ENCODE results near the gene SND1.

SND1 gene

DNA sequence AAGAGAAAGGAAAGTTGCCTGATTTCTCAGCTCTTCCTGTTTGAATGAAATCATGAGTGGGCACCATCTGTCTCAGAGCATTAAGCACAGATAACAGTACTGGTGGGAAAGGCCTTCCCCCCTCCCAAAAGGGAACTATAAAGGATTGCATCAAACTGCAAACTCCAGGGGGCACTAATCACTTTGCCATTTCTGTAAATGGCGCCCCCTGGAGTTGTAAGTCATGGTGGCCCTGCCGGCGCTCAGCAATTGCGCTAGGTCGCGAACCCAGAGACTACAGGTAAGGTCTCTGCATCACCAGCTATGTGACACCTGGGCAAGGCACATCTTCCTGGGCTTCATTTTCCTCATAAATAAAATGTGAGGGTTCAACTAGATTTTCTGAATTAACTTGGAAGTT is 368.2 kb downstream of the SND1 start:
- DNase-seq (ENCODE audit: low read depth in 2 of 2): no peak

GRCh38 chr7:128021366-128021765 is 369.4 kb downstream of the SND1 start:
- no peak for DNase-seq (ENCODE audit: low read depth in 2 of 2)

- no peak for DNase-seq (ENCODE audit: low read depth in 2 of 2)
These were observed 370.9 kb downstream of the SND1 start for GRCh38 chr7:128022631-128023532.

DNA sequence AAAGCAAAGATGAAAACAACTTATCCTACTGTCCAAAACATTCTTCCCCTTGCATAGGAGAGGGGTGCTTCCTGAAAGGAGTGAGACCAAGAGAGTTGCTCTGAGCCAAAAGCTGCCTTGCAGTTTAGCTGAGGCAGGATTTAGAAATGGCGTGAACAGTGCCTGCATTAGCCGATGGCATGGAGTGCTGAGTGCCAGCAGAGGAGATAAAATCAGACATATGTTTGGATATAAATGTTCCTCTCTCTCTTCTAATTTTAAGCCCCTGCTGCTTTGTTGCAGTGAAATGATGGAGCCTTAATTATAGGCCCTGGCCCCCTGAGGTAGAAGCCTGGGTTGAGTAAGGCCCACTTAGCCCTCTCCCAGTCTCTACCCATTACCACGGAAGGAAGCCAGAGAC is 372.2 kb downstream of the SND1 start:
- no peak for DNase-seq (ENCODE audit: low read depth in 2 of 2)

GRCh38 chr7:128025380-128025779 is 373.4 kb downstream of the SND1 start:
- no peak for DNase-seq (ENCODE audit: low read depth in 2 of 2)

DNA sequence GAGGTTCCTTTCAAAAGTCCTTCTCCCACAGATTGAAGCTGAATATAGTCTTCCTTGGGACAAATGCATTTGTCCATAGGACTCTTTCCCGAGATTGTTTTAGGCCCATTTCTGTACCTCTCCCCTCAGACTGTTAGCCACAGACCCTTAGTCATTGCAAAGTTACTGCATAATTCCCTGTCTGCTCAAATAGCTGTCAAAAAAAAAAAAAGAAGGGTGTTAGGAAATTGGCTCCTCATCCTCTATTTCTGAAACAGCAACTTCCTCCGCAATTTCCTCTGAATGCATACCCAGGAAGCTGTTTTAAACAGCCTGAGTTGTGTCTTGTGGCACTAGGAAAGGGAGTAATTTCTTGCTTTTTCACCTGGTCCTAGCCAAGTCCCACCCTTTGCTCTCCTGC is 373.8 kb downstream of the SND1 start:
- DNase-seq (ENCODE audit: low read depth in 2 of 2): no peak

GRCh38 chr7:128026551-128026950 is 374.6 kb downstream of the SND1 start:
- no peak for DNase-seq (ENCODE audit: low read depth in 2 of 2)

DNA sequence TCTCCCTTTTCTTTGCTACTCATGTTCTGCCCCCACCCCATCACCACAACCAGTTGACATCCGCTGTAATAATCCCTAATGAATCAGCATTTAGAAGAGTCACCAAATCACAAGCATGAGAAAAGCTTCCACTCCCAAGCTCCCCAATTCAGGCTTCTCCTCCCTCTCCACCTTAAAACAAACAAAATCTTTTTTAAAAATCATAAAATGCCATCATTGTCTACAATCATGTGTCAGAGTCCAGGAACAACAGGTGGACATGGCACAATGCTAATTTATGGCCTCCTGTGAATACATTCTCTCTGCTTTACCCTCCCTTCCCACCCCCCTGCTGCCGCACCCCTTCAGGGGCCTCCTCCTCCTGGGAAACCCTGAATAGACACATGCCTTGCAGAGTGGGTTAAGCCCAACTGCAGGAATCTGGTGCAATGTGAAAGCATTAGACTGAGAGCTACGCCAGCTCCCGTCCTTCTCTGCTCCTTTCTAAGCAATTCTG is 375.5 kb downstream of the SND1 start:
- no peak for DNase-seq (ENCODE audit: low read depth in 2 of 2)

GRCh38 chr7:128029405-128029995 is 377.5 kb downstream of the SND1 start:
- no peak for DNase-seq (ENCODE audit: low read depth in 2 of 2)

DNA sequence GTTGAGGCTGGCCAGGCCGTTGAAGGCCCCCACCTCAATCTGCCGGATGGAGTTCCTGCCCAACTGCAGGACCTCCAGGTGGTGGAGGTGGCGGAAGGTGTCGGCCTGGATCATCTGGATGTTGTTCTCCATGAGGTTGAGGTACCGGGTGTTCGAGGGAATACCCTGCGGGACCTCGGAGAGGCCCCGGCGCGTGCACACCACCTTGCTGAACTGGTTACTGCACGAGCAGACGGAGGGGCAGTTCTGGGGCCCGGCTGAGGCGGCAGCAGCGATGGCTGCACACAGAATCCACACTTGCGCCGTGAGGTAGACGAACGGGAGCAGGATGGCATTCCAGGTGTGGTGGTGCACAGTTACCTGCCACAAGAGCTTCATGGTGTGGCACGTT is 378.3 kb downstream of the SND1 start:
- DNase-seq (ENCODE audit: low read depth in 2 of 2): no peak

DNA sequence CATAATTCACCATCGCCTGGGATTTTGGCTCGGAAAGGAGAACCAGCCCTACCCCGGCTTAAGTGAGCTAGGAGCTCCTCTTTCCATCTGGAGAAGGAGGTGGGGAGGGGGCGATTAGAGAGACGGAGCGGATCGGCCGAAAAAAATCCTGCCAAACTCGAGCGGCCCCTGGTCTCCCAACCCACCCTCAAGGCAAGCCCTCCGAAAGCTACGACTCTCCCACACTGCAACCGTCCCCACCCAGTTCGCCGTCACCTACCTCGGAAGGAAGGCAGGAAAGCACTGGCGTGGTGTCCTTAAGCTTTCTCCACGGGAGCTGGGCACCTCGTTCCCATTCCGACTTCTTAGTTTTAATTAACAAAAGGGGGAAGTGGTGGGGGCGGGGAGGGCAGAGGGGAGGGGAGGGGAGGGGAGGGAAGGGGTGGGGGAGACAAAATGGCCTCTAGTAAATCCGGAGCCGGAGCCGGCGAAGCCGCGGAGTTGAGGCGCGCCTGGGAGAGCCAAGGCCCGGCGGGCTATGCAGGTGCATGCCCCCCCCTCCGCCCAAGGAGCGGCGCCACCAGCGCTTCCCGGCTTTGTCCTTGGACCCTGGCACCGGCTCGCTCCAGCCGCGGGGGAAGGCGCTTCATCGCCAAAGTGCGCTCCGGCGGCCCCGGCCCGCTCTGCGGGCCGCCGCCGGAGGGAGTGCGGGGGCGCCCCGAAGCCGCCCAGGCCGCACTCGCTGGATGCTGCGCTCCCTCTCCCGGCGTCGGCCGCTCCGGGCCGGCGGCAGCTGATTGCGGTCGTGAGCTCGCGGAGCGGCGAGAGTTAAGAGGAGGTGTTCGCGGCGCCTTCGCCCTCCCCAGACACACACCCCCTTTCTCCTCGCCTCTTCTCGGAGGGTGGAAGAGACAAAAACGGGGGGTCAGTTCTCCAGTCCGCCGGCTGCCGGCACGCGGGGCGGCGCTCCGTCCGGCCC is 378.9 kb downstream of the SND1 start, which contains the start of gene LRRC4:
TSS of gene LRRC4 (minus strand) at position 784 of the 958 bp plus-strand sequence. CDS start 797 bp downstream, outside the sequence.
- DNase-seq (ENCODE audit: low read depth in 2 of 2): peak in 1 of 2 donors; percentile 11

GRCh38 chr7:128031901-128032604 is 380.1 kb downstream of the SND1 start:
- peak; percentile 45 to 60 for DNase-seq (ENCODE audit: low read depth in 2 of 2)

- DNase-seq (ENCODE audit: low read depth in 2 of 2): no peak
These were observed 380.7 kb downstream of the SND1 start for GRCh38 chr7:128032605-128033235.

DNA sequence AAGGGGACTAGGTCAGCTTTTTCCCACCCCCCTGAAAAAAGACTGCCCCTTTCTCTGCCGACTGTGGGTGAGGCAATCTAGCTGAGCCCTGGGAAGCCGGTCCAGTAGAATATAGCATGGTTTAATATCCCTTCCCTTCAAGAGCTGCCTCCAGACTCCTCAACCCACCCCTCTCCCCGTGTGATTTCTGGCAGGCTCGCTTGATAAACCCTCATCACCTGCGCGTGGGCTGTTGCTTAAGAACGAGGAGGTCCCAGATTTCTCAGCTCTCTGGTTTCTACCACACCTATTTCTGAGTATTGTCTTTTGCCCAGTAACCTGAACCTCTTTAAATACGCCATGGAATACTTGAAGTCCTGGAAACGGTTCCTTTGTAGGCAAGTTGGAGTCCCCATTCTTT is 381.3 kb downstream of the SND1 start:
- no peak for DNase-seq (ENCODE audit: low read depth in 2 of 2)

DNA sequence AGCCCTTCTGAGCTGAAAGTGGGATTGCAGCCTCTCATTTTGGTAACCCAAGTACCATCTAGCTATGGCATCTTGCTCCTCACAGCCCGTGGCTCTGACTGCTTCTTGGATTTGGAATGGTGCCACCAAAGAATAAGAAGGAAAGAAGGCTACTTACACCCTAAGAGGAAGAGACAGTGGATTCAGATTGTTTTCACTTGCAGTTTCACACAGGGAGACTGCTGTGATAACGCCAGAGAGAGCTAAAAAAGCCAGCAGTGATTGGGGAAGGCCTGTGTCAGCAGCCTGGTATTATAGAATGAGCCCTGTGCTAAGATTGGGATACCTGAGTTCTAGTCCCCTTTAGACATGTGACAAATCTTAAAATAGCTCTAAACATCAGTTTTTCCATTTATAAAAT is 382.8 kb downstream of the SND1 start:
- no peak for DNase-seq (ENCODE audit: low read depth in 2 of 2)

GRCh38 chr7:128035712-128036111 is 383.7 kb downstream of the SND1 start:
- DNase-seq (ENCODE audit: low read depth in 2 of 2): no peak

- no peak for DNase-seq (ENCODE audit: low read depth in 2 of 2)
These were observed 384.4 kb downstream of the SND1 start for GRCh38 chr7:128036226-128036940.

DNA sequence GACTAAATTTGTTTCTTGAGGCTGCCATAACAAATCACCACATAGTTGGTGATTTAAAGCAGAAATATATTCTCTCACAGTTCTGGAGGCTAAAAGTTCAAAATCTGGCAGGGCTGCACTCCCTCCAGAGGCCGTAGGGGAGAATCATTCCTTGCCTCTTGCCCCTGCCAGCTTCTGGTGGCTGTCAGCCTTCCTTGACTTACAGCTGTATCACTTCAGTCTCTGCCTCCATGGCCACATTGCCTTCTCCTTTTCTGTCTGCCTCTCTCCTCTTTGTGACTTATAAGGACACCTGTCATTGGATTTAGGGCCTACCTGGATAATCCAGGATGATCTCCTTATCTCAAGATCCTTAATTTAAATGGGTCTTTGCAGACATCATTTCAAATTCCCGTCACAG is 385.1 kb downstream of the SND1 start:
- no peak for DNase-seq (ENCODE audit: low read depth in 2 of 2)

- no peak for DNase-seq (ENCODE audit: low read depth in 2 of 2)
These were observed 386.1 kb downstream of the SND1 start for GRCh38 chr7:128037880-128038619.

Data from stimulated activated CD4-positive, alpha-beta T cell treated with anti-CD3 and anti-CD28 coated beads, Interleukin-4, amount 100 ng/mL, for 48 hours (primary cell).